Epithelial cell of esophagus (primary cell): ENCODE results near the gene STX1B.

Experiments used
- DNase-seq: peaks from one replicate; pipeline ENCODE4 v3.0.0; 2010; ENCODE audit warnings: low read depth
- H3K4me3 ChIP-seq: 2 replicates; pipeline ENCODE4 v1.5.1; 2011; ENCODE audit warnings: mild to moderate bottlenecking, low read length, control low read depth
- CTCF ChIP-seq: IDR thresholded peaks from 2 replicates; pipeline ENCODE4 v1.5.1; 2011; ENCODE audit warnings: low read depth, mild to moderate bottlenecking, low read length, control low read depth, inconsistent platforms; ENCODE audit not compliant: insufficient read depth; ENCODE audit errors: missing control alignments

The STX1B gene

GRCh38 chr16:30983898-30984610, 26.4 kb downstream of the STX1B start:
- no peak for DNase-seq
- H3K4me3 ChIP-seq: no peak overlapping the region
- no peak for TF ChIP-seq CTCF

- no peak for TF ChIP-seq CTCF
- no peak for DNase-seq
- H3K4me3 ChIP-seq: no peak overlapping the region
Measured at GRCh38 chr16:30983289-30983889, 27.0 kb downstream of the STX1B start.

- H3K4me3 ChIP-seq: no peak overlapping the region
- no peak for TF ChIP-seq CTCF
- DNase-seq: peak; percentile 37
Measured at GRCh38 chr16:30982548-30983288, 27.7 kb downstream of the STX1B start.

DNA sequence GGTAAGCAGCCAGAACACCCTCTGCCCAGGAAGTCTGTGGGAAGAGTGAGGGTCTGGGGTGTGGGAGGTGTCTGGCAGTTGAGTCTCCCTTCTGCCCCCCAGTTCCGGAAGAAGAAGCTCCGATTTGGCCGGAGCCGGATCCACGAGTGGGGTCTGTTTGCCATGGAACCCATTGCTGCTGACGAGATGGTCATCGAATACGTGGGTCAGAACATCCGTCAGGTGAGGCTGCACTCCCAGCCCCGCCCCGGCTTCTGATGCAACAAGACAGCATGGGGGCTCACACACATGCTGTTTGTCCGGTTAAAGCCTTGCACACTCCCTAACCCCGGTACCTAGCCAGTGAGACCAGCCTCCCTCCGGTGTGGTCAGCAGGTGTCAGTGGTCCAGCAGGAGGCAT, 29.5 kb downstream of the STX1B start:
- TF ChIP-seq CTCF: no peak
- DNase-seq: no peak

GRCh38 chr16:30980434-30980833, 30.0 kb downstream of the STX1B start:
- no peak overlapping the region for H3K4me3 ChIP-seq
- no peak for DNase-seq
- no peak for TF ChIP-seq CTCF

More for the DNA sequence above, 29.5 kb downstream of the STX1B start:
- H3K4me3 ChIP-seq: no peak overlapping the region

DNA sequence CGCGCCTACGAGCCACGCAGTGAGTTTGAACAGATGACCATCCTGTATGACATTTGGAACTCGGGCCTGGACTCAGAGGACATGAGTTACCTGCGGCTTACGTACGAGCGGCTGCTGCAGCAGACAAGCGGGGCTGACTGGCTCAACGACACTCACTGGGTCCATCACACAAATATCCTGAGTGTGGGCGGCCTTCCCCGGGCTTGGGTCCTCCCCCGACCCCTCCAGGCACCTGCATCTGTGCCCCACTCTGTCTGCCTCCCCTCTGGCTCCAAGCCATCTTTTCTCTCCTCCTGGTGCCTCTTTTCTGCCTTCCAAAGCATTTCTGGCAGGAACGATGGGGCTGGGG, 30.4 kb downstream of the STX1B start:
- no peak for DNase-seq
- no peak for TF ChIP-seq CTCF
- no peak overlapping the region for H3K4me3 ChIP-seq
